Tibial nerve (tissue), 3 donors: Measurements from ENCODE around the gene STX11.

Experiments
- CTCF ChIP-seq, 5 experiments: fragments of 200-600 bp in 3 of 5; fragments of 450-650 bp in 2 of 5; sonication (generic) in 3 of 5; IDR thresholded peaks; one replicate each; pipeline ENCODE4 v1.5.1; 2016 to 2019; ENCODE audit warnings: antibody characterized with exemption in 5 of 5, mild to moderate bottlenecking in 3 of 5, moderate library complexity in 2 of 5
- POLR2A ChIP-seq, 2 donors: fragments of 450-650 bp; IDR thresholded peaks; one replicate each; pipeline ENCODE4 v1.6.1; 2017; ENCODE audit warnings: antibody characterized with exemption in 2 of 2, mild to moderate bottlenecking in 2 of 2, moderate library complexity in 2 of 2

DNA sequence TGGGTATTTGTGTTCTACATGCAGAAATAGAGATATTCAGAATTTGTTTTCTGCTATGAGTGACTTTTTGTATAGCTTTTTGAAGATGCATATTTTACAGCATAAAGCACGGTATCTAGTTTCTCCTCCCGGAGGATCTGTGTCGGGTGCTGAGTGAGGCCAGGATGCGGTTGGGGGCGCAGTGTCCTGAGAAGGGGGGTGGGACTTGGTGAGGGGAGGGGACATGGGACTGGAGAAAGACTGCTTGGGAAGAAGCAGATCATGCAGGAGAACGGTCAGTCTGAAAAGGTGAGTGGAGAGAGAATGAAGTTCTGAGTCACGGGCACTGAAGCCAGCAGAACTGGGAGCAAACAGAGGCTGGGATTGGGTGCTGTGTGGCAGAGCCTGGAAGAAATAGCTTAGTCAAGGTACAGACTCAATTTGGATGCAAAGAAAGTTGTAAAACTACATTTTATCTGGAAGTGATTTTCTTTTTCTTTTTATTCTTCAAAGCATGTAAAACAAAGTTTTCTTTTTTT lies 44.0 kb downstream of the STX11 start:
- TF ChIP-seq CTCF (IDR thresholded peaks at IDR 0.05) (no peak), POLR2A (IDR thresholded peaks at IDR 0.05) (no peak)
